HG02840 (cell line): ENCODE measurements around the gene NSG2.
"Not testable (repeated sequence)": the region's sequence is repeated elsewhere in the genome, so short reads cannot be mapped to it uniquely, and the experiment has no call there.

Experiments
- ATAC-seq: cut with Tn5 transposase; IDR thresholded peaks from one replicate; pipeline ENCODE4 v1.9.1; 2021; ENCODE audit warnings: mild to moderate bottlenecking, moderate library complexity, moderate number of reproducible peaks; ENCODE audit not compliant: unreplicated experiment, low FRiP score

NSG2 gene

GRCh38 chr5:174045470-174046025, at the start of gene NSG2:
TSS of gene NSG2 (plus strand) at chr5:174045706. CDS start at chr5:174046756, 1,050 bp downstream.
- ATAC-seq: no peak

DNA sequence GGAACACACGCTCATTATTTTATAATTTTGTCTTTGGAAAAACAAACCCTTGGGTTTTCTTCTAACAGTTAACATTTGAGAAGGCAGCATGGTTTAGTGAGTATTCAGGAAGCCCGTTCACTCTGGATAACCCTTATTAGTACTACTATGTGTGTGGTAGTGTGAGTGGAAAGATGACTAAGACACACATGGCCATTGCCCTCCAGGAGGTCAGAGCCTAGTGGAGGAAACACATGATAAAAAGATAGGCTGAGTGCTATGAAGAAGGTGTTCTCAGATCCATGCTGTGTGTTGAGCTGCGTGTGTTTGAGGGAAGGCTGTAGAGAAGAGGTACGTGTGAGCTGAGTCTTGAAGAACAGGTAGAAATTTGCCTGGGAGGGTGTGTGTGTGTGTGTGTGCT, 48.2 kb upstream of the NSG2 start:
- ATAC-seq: no peak

DNA sequence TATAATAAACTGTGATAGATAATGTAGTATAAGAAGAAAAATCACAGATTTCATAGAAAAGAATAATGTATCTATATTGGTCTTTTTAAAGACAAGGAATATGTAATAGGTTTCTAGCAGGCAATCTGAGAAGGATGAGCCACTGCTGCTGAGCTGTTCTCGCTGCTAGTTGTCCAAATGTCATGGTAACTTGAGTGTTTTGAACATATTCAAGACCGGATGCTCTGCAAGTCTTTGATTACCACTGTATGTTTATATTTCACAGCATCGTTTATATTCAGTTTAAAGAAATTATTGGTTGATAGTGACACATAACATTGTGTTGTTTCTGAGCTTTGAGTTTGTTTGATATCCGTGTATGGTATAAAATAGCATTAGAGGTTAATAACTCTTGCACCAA, 47.0 kb upstream of the NSG2 start:
- no peak for ATAC-seq

- ATAC-seq: no peak
These were observed 45.4 kb upstream of the NSG2 start for GRCh38 chr5:174000076-174000475.

GRCh38 chr5:174003795-174004194, 41.7 kb upstream of the NSG2 start:
- ATAC-seq: no peak

GRCh38 chr5:174008922-174009321, 36.6 kb upstream of the NSG2 start:
- no peak for ATAC-seq

GRCh38 chr5:174010365-174010764, 35.1 kb upstream of the NSG2 start:
- no peak for ATAC-seq

DNA sequence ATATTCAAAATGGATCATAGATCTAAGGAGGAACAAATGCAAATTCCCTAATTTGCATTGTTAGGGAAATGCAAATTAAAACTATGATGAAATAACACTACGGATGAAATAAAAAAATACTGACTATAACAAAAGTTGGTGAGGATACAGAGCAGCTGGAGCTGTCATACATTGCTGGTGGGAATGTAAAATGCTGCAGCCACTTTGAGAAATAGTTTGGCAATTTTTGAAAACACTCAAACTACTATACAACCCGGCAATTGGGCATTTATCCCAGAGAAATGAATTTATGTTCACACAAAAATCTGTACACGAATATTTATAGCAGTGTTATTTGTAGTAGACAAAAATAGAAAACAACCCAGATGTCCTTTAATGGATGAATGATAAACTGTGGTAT, 34.1 kb upstream of the NSG2 start:
- ATAC-seq: no peak

DNA sequence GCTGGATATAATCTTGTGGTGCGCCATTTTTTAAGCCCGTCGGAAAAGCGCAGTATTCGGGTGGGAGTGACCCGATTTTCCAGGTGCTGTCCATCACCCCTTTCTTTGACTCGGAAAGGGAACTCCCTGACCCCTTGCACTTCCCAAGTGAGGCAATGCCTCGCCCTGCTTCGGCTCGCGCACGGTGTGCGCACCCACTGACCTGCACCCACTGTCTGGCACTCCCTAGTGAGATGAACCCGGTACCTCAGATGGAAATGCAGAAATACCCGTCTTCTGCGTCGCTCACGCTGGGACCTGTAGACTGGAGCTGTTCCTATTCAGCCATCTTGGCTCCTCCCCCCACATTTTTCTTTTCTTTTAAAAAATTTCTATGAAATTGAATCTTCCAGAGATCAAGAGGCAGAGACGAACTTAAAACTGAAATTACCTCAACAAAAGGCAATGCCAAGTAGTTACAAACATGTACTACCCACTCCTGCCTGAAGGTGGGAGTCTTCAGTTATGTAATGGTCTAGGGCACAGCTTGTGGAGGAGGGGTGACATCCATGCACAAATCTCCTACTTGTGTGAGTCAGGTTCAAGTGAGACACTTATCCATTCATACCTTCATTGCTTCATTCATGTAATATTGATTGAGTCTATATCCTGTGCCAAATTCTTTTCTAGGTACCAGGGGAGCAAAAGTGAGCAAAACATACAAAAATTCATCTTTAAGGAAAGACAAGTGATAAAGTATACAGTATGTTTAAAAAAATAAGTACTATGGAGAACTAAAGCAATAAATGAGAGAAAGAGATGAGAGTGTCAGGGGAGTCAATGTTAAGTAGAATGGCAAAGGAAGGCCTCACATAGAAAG, 25.2 kb upstream of the NSG2 start:
- ATAC-seq: not testable (repeated sequence)

DNA sequence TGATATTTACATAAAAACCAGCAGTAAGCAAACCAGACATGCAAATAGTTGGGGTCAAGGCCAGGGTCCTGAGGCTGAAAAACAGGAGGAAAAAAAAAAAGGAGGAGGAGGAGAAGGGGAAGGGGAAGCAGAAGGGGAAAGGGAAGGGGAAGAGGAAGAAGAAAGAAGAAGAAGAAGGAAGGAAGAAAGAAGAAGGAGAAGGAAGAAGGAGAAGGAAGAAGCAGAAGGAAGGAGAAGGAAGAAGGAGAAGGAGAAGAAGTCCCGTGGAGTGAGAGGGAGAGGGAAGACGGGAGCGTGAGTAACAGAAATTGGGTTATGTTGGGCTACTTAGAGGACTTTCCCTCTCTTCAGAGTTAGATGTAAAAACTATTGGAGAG, 24.6 kb upstream of the NSG2 start:
- ATAC-seq: no peak

DNA sequence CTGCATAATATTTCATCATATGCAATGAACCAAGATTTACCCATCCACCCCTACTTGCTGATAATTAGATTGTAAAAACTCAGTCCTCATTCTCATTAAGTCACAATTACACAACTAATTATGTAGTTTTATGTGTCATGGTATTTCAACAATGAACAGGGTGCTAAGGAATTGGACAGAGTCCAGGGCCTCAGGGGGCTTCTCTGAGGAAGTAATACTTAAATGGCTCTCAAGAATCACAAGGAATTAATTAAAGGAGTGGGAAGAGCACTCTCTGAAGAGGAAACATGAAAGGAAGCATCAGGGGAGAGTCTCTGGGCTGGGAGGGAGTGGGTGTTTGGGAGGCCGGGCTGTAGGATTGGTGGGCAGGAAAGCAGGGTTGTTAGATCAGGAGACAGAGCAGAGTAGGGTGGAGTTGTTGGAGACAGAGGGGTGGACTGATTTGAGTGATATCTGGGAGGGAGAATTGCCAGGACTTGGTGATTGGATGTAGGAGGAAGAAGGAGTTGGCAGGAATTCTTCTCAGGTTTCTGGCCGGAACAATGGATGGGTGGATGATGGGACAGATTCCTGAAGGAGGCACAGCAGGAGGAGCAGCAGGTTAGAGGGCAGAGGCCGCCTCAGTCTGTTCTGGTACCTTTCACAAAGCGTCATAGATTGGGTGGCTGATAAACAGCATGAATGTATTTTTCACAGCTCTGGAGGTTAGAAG, 23.0 kb upstream of the NSG2 start:
- ATAC-seq: no peak

GRCh38 chr5:174030286-174030685, 15.2 kb upstream of the NSG2 start:
- no peak for ATAC-seq

GRCh38 chr5:174044466-174045254, 846 bp upstream of the NSG2 start:
- ATAC-seq: no peak

- ATAC-seq: no peak
These were observed 1.1 kb downstream of the NSG2 start for GRCh38 chr5:174046558-174046957.

DNA sequence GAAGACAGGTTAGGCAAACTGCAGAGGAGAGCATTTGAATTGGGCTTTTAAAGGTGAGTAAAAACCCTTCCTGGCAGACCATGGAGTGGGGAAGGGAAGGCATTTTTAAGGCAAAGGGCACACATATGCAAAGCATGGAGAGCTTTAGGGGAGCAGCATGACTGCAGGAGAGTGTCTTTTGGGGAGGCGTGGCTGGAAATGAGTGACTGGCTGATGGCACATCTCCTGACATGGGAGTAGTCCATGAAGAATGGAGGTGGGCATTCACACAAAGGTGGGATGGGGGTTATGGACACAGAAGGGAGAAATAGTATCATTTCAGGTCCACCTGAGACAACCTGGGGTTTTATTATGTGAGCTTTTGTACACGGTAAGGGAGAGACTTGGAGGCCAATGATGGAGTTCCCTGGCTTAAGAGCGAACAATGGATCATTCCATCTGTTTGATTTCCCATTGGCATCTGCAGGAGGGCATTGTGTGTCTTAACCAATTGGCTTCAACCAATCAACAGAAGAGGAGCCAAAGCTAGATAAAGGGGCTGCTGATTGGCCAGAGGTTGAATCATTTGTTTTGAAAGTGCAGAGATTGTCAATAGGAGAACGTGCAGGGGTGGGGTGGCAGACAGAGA, 2.1 kb downstream of the NSG2 start:
- ATAC-seq: no peak

DNA sequence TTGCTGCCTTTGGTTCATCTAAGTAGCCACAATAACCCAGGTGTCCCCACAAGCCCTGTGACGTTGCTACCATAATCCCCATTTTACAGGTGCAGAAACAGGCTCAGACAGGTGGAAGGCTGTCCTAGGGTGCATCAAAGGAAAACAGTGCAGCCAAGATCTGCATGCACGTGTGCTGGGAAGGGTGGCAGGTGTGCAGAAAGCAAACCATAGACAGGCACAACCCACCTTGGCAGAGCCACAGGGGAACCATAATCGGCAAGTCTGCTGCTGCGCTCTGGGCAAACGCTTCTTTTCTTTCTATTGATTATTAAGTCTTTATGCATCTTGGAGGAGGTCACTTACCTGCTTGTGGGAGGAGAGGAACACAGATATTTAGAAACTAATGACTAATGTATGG, 7.1 kb downstream of the NSG2 start:
- no peak for ATAC-seq

GRCh38 chr5:174053905-174054304, 8.4 kb downstream of the NSG2 start:
- no peak for ATAC-seq

DNA sequence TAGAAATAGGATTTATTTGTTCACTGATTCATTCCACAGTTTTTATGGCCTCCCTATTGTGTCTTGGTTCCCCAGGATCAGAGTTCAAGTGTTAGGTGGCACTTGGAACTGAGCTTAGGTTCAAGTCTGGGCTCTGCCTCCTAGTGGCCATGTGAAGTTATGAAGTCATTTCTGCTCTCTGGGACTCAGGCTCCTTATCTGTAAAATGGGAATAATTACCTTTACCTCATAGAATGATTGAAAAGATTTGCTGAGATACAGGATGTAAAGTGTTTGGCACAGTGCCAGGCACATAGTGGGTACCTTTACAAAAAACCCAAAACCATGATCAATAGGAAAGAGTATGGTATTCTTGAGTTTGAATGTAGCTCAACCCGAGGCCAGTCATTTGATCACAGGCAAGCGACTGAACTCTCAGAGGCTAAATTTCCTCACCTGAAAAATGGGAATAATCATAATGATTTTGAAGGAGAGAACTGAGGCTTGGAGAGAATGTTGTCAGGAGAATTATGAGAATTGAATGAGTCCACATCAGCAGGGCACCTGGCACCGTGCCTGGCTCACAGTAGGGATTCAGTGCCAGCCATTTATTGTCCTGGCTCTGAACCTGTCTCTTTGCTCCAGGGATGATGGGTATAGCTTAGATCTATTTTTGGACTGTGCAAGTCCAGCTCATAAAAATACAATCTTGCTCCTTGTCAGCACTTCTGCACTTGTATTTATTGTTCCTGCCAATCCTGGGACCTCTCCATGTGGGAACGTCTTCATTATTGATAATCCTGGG, 10.8 kb downstream of the NSG2 start:
- ATAC-seq: no peak

DNA sequence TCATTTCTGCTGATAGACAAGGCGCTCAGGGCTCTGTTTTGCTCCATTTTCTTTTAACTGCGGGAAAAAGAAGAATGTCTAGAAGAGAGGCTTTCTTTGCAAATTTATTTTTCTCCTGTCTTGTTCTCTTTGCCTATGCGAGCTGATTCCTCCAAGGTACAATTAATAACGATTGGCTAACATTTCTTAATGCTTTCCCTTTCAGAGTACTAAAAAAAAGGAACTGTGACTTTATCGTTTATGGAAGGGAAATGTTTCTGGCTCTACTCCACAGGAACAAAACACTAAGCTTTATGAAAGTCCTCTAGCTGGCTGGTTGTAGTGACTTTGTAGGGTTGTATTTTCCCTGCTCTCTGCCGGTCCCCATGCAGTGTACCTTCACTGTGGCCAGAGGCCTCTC, 11.7 kb downstream of the NSG2 start:
- ATAC-seq: no peak
